Measurements from ENCODE around the gene EFHD2.

EFHD2 gene

DNA sequence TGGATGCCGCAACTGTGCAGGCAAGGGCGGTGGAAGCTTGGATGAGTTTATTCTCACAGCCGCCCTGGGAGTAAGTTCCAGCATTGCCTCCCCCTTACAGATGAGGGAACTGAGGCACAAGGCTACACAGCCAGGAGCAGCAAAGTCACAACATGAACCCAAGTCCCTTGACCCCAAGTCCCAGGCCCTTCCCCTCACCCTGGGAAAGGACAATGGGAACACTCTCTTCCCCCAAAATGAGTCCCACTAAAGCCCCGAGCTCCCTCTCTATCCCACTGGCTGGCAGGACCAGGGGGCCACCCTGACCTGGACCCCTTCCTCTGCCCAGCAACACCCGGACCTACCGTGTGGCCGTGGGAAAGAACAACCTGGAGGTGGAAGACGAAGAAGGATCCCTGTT lies 32.4 kb downstream of the EFHD2 start:
- TF ChIP-seq, protein P1, sequence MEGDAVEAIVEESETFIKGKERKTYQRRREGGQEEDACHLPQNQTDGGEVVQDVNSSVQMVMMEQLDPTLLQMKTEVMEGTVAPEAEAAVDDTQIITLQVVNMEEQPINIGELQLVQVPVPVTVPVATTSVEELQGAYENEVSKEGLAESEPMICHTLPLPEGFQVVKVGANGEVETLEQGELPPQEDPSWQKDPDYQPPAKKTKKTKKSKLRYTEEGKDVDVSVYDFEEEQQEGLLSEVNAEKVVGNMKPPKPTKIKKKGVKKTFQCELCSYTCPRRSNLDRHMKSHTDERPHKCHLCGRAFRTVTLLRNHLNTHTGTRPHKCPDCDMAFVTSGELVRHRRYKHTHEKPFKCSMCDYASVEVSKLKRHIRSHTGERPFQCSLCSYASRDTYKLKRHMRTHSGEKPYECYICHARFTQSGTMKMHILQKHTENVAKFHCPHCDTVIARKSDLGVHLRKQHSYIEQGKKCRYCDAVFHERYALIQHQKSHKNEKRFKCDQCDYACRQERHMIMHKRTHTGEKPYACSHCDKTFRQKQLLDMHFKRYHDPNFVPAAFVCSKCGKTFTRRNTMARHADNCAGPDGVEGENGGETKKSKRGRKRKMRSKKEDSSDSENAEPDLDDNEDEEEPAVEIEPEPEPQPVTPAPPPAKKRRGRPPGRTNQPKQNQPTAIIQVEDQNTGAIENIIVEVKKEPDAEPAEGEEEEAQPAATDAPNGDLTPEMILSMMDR (conservative IDR thresholded peaks at IDR 0.05; ENCODE audit: low read depth, low read length), result no peak
- DNase-seq (ENCODE audit: low read depth), result no peak
- no peak overlapping the region for H3K4me3 ChIP-seq (ENCODE audit: low read depth, low read length)

DNA sequence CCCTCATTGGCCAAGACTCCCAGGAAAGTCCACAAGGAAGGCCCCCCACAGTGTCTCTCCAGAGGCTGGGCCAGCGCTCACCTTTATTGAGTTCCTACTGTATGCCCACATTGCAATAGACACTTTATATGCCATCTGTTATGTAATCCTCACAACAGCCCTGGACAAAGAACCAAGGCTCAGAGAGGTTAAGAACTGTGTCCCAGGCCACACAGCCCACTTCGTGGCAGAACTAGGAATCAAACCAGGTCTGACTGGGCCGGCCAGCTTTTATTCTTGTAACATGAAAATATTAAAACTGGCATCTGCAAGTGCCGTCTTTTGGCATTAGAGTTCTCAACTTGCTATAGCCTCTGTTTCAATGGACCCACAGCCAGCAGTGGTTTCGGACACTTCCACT lies 33.1 kb downstream of the EFHD2 start:
- no peak overlapping the region for H3K4me3 ChIP-seq (ENCODE audit: low read depth, low read length)
- TF ChIP-seq, protein P1 (conservative IDR thresholded peaks at IDR 0.05; ENCODE audit: low read depth, low read length), result no peak
- no peak for DNase-seq (ENCODE audit: low read depth)

DNA sequence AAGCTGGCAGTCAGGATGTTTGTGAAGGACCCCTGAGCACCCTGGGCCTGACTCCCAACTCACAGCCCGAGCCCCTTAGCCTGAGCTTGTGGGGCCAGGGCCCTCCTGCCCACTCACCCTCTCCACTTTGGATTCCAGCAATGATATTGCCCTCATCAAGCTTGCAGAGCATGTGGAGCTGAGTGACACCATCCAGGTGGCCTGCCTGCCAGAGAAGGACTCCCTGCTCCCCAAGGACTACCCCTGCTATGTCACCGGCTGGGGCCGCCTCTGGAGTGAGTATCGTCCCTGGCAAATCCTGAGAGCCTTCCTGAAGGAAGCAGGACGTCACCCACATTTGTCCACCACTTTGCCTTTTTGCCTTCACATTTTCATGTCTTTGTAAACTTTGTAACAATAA lies 33.6 kb downstream of the EFHD2 start:
- DNase-seq (ENCODE audit: low read depth), result no peak
- H3K4me3 ChIP-seq (ENCODE audit: low read depth, low read length), result no peak overlapping the region
- TF ChIP-seq, protein P1 (conservative IDR thresholded peaks at IDR 0.05; ENCODE audit: low read depth, low read length), result no peak

DNA sequence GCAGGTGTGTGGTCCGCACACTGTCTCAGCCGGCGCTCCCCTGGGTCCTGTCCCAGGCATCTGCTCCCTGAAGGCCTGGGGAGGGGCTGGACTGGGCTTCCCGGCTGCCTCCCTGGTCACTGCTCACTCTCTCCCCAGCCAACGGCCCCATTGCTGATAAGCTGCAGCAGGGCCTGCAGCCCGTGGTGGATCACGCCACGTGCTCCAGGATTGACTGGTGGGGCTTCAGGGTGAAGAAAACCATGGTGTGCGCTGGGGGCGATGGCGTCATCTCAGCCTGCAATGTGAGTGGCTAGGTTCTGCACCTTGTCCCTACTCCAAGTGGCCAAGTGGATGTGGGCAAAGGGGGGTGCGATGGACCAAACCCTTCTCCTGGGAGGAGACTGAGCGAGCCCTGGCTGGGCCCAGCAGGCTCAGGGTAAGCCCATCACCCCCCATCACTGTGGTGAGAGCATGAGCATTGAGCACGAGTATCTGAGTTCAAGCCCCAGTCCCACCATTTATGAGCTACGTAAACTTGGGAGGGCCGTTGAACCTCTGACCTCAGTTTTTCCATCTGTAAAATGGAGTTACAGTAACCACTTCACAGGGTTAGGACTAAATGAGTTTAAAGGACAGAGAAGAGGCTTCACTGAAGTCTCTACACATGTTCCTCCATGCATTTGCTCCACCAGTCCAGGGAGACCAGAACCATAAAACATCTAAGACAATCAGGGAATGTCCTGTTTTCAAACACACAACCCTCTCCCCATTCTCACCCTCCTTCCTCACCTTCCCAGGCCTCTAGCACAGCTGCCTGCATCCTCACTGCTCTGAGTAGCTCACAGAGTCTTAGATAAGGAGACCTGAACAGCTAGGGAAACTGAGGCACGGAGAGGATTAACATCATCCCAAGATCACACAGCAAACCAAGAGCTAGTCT lies 35.0 kb downstream of the EFHD2 start:
- no peak for DNase-seq (ENCODE audit: low read depth)
- H3K4me3 ChIP-seq (ENCODE audit: low read depth, low read length), result no peak overlapping the region
- TF ChIP-seq, protein P1 (conservative IDR thresholded peaks at IDR 0.05; ENCODE audit: low read depth, low read length), result no peak

DNA sequence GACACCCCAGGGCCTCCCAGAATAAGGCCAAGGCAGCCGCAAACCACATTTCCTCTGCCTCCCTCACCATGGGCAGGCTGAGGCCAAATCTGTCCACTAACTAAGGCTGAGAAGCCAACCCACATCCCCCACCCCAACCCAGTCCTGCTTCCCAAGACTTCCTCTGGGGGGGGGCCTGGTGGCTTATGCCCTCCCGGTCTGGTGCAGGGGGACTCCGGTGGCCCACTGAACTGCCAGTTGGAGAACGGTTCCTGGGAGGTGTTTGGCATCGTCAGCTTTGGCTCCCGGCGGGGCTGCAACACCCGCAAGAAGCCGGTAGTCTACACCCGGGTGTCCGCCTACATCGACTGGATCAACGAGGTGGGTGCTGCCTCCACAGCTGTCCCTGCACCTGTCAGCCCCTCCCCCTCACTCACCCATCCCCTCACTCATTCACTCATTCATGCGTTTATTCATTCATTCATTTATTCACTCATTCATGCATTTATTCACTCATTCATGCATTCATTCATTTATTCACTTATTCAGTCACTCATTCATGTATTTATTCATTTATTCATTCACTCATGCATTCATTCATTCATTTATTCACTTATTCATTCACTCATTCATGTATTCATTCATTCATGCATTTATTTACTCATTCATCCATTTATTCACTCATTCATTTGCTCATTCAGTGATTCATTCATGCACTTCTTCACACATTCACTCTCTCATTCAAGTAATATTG lies 35.9 kb downstream of the EFHD2 start:
- TF ChIP-seq, protein P1 (conservative IDR thresholded peaks at IDR 0.05; ENCODE audit: low read depth, low read length), result no peak
- no peak overlapping the region for H3K4me3 ChIP-seq (ENCODE audit: low read depth, low read length)
- no peak for DNase-seq (ENCODE audit: low read depth)

DNA sequence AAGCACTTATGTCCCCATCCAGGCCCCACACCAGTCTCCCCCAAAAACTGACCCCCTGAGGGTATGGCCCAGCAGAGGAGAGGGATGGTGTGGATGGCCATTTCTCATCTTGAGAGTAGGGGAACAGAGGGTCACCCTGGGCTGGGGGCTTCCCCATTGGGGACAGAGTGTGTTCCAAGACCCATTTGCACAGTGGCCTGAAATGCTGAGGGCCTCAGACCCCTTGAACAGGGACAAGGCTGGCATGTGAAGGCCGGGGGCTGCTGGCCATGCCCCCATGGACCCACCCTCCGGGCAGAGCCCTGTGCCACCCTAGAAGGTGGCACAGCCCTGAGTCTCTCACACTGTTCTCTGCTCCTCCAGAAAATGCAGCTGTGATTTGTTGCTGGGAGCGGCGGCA lies 36.5 kb downstream of the EFHD2 start:
- DNase-seq (ENCODE audit: low read depth), result no peak
- no peak overlapping the region for H3K4me3 ChIP-seq (ENCODE audit: low read depth, low read length)
- TF ChIP-seq, protein P1 (conservative IDR thresholded peaks at IDR 0.05; ENCODE audit: low read depth, low read length), result no peak
